Measurements from ENCODE around the gene TNKS1BP1.
"Not testable (repeated sequence)": the region's sequence is repeated elsewhere in the genome, so short reads cannot be mapped to it uniquely, and the experiment has no call there.

Gene TNKS1BP1, protein sequence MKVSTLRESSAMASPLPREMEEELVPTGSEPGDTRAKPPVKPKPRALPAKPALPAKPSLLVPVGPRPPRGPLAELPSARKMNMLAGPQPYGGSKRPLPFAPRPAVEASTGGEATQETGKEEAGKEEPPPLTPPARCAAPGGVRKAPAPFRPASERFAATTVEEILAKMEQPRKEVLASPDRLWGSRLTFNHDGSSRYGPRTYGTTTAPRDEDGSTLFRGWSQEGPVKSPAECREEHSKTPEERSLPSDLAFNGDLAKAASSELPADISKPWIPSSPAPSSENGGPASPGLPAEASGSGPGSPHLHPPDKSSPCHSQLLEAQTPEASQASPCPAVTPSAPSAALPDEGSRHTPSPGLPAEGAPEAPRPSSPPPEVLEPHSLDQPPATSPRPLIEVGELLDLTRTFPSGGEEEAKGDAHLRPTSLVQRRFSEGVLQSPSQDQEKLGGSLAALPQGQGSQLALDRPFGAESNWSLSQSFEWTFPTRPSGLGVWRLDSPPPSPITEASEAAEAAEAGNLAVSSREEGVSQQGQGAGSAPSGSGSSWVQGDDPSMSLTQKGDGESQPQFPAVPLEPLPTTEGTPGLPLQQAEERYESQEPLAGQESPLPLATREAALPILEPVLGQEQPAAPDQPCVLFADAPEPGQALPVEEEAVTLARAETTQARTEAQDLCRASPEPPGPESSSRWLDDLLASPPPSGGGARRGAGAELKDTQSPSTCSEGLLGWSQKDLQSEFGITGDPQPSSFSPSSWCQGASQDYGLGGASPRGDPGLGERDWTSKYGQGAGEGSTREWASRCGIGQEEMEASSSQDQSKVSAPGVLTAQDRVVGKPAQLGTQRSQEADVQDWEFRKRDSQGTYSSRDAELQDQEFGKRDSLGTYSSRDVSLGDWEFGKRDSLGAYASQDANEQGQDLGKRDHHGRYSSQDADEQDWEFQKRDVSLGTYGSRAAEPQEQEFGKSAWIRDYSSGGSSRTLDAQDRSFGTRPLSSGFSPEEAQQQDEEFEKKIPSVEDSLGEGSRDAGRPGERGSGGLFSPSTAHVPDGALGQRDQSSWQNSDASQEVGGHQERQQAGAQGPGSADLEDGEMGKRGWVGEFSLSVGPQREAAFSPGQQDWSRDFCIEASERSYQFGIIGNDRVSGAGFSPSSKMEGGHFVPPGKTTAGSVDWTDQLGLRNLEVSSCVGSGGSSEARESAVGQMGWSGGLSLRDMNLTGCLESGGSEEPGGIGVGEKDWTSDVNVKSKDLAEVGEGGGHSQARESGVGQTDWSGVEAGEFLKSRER (N-terminal part only)

DNA sequence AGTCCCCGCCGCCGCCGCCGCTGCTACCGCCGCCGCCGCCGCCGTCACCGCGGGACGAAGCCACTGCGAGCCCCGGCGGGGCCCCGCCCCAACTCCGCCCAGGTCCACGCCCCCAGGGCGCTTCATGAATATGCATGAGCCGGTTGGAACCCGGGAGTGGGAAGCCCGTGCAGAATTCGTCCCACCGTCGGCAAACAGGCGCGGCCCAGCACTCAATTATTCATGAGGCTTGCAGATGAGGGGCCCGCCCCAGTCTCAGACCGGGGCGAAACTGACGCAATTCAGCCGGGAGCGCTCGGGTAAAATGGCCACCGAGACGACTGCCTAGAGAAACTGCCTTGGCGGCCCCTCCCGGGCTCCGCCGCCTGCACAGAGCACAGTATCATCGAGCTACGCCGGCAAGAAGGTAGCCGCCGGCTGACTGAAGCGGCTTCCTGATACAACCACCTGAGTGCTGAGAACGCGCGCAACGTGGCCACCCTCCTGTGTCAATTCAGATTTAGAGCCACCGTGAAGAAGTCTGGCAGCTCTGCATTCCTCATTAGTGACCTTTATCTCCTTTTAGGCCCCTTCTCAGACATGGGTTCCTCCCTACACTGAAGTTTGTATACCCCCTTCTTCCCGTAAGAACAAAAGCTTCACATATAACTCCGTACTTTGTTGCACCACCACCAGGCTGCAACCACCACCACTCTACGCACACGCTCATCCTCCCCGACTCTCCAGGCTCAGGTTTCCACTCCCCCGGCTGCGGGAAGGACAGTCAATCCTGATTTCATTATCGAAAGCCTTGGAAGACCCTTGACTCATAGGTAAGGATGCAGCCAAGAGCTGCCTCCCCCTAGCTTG, at the start of gene TNKS1BP1:
Gene TNKS1BP1 (minus strand): TSS at position 67 of the 849 bp plus-strand sequence. CDS start 3,067 bp downstream, outside the sequence.
- peak; percentile 93 for DNase-seq

DNA sequence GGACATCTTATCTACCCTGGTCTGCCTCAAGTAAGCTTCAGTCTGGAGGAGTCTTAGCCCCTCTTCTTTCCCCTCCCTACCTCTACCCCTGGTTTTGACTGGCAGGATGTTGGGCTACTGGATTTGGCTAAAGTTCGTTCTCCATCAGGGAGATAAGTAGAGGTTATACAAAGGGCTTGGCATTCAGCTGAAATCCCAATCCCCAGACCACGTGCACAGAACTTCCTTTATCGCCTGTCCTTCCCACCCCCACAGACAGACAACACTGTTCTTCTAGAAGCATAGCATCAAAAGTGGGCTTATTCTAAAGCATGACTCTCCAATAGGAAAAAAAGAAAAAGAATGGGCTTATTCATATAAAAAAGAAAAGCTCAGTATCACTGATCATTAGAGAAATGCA, 48.4 kb upstream of the TNKS1BP1 start:
- no peak for DNase-seq

DNA sequence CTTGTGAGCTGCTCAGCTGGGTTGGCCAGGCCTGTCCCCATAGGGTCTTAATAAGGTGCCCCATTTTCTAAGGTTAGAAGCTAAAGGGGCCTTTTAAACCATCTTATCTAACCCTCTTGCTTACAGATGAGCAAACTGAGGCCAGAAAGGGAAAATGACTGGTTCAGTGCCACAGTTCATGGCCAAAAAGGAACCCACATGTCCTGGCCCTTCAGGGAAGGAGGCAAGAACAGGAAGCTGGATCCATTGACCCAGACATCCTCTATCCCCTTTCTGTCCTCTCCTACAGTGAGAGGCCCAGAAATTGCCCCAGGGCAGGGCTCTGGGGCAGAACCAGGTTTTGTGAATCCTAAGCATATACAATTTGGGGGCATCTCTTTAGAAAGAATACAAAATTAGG, 46.2 kb upstream of the TNKS1BP1 start:
- DNase-seq, result no peak

DNA sequence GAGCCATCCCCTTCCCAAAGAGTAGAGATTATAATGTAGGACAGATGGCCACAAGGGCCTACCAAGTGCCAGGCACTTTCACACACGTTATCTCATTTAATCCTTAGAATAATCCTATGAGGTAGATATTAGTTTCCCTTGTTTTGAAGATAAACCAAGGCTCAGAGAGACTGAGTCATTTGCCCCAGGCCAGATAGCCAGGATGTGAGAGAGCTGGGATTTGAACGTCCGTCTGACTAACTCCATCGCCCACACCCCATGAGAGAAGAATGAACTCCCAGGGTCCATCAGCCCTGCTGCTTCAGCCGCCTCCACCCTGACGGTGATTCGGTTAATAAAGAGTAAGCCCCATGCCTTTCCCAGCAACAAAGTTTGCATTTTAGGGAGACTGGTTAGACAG, 45.5 kb upstream of the TNKS1BP1 start:
- no peak for DNase-seq

DNA sequence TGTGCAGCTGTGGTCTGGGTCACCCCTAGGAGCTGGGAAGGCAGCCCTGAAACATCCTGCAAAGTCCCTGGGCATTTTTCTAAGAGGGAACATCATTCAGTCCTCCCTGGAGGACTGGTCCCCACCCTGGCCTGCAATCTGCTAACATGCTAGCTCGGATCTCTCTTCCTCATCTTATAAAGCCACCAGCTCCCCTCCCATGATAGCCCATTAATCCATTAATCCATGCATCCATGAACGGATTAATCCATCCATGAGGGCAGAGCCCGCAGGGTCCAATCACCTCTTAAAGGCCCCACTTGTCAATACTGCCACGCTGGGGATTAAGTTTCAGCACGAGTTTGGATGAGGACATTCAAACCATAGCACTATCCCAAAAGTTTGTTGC, 44.1 kb upstream of the TNKS1BP1 start:
- DNase-seq, result no peak

DNA sequence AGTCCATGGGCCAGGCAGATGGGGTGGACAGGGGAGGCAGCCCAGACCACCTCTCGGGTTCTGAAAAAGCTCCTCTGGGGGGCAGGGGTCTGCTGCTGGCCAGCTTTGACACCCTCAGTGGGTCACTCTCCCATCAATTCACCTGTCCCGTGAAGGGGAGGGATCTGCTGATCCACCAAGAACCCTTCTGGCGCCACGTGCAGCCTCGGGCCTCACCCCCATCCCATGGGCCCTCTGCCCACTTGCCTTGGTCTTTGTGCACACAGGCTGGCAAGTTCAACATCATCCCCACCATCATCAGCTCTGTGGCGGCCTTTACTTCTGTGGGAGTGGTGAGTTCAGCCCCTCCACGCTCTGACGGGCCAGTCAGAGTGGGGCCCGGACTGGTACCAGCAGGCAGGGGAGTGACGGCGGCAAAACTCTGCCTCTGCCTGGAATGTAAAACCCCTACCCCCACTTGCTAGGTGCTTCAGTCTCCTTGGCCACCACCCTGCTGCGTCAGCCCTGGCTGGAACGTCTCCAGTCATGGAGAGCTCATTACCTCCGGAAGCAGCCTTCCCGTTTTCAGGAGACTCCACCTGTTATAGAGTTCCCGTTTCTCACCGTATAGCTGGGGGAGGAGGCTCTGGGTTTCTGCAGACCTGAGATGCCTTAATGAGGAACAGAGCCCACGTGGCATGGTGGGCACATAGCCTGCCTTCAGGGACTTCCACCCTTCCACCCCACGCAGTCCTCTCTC, 43.5 kb upstream of the TNKS1BP1 start:
- DNase-seq, result no peak

DNA sequence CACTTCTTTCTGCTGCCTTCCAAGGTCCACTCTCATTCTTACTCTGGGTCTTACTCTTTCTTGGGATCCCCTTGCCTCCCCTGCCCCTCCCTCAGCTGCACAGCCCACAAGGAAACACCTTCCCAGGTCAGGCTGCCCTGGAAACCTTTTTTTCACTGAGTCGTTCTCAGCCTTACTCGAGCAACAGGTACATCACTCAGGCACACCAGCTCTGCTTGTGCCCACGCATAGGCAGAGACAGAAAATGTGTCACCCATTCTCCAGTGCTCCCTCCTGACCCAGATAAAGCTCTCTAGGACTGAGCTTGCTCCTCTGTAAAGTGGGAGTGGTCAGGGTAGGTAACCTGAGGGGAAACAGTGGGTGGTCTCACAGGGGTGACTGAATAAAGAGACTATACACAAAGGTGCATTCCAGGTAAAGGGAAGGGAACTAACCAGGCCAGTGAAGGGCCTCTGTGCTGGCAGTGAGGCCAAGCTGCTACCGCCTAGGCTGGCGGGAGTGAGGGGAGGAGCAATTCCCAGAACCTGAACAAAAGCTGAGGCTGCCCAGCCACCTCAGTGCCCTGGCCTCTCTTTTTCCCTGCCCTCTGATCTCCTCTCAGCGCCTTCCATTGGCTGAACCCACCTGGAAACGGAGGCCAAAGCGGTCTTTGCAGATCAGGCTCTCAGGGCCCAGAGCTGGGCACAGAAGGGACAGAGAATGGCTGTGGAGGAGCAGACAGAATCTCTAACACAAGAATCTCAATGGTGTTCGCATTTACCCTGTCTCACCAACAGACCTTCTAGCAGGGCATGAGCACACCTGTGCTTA, 40.3 kb upstream of the TNKS1BP1 start:
- DNase-seq, result no peak

DNA sequence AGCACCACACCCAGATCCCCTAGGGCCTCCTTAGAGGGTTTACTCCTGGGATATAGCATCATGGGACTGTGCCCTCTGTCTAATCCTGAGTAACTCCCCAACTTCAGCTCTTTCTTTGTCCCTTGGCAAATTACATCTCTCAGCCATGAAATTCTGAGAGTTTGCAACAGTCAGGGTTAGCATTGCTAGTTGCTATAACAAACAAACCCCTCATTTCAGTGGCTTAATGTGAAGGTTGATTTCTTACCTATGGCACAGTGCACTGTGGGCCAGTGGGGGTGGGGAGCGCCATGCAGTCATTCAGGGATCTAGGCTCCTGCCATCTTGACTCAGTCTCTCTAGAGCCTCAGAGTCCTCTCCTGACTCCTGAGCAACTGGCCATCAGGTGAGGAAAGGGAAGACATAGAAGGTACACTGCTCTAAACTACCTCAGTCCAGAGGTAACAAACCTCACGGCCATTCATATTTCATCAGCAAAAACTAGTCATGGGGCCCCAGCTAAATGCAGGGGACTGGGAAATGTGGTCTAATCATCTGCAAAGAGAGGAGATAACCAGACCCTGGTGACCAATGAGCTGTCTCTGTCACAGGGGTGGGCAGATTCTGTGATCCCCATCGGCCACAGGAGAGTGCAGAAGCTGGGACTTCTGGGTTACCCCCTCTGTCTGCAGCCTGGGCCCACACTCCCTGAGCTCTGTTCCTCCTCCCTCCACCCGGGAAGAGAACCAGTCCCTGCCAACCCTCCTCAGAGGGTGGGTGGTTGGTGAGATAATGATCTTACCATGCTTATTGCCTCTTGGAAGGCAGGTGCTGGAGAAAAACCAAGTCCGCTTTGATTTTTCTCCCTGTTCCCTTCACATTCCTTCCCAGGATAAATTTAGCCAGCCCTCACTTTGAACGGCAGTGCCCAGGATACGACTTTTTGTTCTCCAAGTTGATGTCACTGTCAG, 38.7 kb upstream of the TNKS1BP1 start:
- no peak for DNase-seq

DNA sequence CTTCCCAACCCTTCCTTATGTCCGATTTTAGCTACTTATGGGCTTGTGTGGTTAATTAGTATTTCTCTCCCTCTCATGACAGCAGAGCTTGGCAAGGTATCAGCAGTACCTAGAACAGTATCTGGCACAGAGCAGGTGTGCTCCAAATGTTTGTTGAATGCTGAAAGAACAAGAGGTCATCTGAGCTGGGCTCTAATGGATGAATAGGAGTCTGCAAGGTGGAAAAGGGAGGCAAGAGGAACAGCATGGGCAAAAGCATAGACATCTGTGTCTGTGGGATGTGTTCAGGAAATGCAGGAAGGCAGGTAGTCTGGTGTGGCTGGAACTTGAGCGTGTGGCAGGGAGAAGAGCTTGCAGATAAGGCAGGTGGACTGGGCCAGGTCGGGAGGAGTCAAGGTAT, 37.2 kb upstream of the TNKS1BP1 start:
- no peak for DNase-seq

DNA sequence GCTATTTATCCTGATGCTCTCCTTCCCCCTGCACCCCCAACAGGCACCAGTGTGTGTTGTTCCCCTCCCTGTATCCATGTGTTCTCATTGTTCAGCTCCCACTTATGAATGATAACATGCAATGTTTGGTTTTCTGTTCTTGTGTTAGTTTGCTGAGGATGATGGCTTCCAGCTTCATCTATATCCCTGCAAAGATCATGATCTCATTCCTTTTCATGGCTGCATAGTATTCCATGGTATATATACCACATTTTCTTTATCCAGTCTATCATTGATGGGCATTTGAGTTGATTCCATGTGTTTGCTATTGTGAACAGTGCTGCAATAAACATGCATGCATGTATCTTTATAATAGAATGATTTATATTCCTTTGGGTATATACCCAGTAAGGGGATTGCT, 36.7 kb upstream of the TNKS1BP1 start:
- not testable (repeated sequence) for DNase-seq

DNA sequence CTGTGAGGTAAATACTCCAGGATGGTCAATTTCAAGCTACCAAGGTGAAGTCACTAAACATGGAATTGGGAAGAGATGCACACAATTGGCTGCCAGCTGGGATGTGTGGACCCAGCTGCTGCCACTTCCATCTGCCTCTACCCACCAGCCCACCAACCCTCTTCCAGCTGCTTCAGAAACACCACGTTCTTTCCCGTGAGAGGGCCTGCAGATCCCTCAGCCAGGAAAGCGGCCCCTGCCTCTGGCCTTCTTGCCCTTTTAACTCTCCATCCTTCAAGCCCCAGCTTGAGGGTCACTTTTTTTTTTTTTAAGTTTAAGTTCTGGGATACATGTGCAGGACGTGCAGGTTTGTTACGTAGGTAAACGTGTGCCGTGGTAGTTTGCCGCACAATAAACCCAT, 36.2 kb upstream of the TNKS1BP1 start:
- no peak for DNase-seq

DNA sequence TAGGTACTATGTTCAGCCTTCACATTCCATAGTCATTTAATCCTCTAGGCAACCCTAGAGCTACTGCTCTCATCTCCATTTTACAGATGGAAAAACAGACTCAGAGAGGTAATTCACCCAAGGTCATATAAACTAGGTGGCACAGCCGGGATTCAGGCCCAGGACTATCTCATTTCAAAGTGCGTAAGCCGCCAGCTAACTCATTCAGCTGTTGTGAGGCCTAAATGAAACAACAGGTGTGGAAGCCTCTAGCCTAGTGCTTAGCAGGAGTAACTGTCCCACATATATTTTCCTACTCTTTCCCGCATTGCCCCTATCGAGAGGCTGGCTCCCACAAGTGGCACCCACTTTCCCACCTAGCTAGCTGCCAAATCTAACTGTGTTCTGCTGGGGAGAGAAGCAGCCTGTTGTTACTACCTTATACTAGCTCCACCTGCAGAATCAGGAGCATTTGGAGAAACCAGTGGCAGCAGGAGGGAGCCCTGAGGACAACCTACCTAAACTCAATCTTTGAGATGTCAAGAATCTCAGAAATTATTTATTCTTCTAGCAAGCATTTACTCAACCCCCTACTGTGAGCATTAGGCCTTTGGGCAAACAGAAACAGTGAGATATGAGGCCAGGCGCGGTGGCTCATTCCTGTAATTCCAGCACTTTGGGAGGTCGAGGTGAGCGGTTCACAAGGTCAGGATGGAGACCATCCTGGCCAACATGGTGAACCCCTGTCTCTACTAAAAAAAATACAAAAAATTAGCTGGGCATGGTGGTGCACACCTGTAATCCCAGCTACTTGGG, 35.3 kb upstream of the TNKS1BP1 start:
- DNase-seq, result no peak

DNA sequence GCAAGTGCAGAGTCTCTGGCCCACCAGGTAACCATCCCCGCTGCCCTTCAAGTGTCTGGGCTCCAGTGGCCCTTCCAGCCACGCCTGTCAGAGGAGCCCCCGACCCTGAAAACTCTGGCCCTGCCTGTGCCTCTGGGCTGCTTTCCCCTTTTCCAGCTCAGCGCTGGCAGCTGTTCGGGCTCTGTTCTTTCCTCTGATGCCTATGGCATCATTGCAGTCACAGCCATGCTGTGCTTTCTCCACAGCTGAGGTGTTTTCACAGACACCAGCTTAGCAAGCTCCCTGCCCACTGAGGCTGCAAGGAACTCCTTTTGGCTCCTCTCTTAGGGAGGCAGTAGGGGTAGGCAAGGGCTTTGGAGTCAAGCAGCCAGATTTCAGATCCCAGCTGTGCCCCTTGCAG, 34.6 kb upstream of the TNKS1BP1 start:
- no peak for DNase-seq

DNA sequence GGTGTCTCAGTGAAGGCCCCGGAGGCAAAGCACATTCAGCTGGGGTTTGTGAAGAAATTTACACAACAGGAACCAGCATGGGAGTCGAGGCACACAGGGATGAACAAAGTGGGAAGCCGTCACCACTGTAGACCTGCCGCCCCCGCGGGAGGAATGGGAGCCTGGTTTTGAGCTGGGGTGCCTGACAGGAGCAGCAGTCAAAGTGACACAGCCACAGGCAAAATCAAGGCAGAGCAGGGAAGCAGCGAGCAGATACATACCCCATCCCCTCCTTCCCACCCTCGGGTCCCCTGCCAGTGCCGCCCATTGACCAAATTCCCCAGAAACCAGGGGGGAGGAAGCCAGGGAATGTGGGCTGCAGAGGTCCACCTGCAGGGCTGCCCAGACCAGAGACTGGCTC, 34.2 kb upstream of the TNKS1BP1 start:
- DNase-seq, result no peak

DNA sequence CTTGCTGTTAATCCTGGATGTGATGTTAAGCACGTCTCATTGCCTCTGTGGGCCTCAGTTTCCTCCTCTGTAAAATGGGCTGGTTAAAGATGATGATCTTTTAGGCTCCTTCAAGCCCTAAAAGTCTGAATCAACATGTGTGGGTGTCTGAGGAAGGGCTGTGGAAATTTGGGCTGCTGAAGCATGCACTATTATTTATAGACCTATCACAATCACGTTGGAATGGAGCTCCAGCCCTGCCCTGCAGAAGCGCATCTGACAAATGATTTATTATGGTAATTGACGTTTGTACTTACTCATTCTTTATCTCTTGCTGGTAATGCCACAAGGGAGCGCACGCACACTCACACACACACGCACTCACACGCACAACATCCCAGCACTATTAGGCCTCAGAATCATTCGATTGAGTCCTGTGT, 33.8 kb upstream of the TNKS1BP1 start:
- DNase-seq, result no peak

DNA sequence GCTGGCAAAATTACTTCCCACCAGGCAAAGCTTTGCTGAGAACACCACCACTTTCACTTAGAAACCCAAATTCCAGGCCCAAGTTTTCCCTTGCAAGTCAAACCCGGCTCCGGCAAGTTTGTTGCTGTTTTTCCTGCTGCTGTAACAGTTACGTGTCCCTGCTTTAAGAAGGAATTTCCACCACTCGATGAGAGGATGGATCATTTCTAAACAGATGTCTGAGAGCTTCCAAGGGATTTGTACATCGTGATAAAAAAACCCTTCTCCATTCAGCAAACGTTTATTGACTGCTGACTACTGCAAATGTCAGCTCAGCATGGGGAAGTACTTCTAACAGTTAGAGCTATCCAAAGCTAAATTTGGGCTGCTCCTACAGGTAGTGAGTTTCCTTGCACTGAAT, 33.1 kb upstream of the TNKS1BP1 start:
- DNase-seq, result no peak

DNA sequence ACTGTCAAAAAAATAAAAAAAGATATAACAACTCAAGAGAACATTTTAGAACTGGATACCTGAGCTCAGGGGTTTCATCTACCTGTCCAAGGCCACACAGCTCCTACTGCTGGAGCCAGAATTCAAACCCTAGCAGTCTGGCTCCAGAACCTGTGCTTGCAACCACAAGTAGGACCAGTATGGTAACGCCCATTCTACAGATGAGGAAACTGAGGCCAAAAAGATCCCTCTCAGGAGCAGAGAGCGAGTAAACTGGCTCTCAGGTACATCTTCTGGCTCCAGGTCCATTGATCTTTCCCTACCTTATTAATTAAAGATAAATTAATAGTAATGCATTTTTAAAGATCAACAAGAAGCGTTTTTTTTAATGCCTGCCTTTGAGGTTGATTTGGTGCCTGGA, 32.6 kb upstream of the TNKS1BP1 start:
- no peak for DNase-seq

DNA sequence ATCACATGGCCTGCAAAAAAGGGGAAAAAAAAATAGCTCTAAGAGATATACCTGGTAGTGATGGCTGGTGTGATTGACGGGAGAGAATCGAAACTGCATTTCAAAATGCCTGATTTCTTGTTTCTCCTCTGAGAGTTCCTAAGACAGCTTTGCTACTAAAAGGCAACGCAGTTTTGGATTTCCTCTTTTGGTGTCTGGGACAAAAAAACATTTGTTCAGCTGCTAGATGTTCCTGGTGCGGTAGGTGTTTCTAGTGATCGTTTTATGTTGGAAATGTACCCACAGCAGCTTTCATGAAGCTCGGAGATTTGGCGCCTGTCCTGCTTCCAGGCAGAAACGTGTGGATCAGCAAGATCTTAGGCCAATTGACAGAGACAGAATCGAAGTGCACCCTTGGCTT, 31.5 kb upstream of the TNKS1BP1 start:
- no peak for DNase-seq

DNA sequence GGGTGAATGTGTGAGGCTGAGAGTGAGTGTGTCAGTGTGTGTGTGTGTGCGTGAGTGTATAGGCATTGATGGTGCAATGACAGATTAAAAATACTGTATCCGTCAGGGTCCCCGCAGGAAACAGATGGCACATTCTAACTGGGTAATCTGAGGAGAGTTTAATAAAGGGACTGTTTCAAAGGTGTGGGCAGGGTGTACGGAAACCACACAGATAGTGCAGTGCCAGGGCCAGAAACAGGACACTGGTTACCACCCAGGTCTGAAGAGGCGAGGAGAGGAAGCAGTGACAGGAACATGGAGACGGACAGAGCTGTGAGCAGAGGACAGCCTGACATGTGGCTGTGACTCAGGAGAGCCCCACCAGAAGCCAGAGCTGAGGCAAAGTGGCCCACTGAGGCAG, 29.9 kb upstream of the TNKS1BP1 start:
- no peak for DNase-seq

All from activated T-cell treated with anti-CD3 and anti-CD28 coated beads, Interleukin-2, amount 50 U/mL, for 1 hour (primary cell).